Right kidney (tissue), 1 donor: ENCODE data around the gene CENPA.
"Not testable (repeated sequence)": the region's sequence is repeated elsewhere in the genome, so short reads cannot be mapped to it uniquely, and the experiment has no call there.

ENCODE experiments used
- DNase-seq: peaks from one replicate; pipeline ENCODE4 v3.0.0-alpha.2; 2016

The CENPA gene

GRCh38 chr2:26786207-26787028 lies 562 bp downstream of the CENPA start:
- DNase-seq = no peak

DNA sequence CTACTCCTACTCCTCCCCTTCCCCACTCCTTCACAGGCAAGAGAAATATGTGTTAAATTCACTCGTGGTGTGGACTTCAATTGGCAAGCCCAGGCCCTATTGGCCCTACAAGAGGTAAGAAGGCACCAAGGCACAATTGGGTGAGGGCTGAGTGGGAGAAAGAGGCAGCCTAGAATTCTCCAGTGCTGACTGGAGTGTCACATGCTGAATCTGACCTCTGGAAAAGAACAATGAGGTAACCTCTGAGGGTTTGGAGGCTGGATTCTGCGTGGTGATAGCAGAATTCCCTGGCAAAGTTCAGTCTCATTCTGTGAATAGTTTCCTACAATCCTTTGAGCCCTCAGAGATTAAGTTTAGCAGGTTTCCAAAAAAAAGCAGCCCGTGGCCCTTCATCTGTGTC lies 6.9 kb downstream of the CENPA start:
- no peak for DNase-seq

DNA sequence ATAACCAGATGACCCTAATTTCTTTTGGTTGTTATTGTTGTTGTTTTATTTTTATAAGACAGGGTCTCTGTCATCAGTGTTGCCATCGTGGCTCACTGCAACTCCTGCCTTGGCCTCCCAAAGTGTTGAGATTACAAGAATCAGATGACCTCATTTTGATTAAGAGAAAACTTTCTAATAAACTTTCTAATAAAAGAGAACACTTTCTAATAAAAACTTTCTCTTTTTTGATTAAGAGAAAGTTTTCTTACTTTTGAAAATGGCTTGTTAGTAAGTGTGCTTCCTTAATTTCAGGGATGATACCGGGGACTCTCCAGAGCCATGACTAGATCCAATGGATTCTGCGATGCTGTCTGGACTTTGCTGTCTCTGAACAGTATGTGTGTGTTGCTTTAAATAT lies 7.7 kb downstream of the CENPA start:
- no peak for DNase-seq

DNA sequence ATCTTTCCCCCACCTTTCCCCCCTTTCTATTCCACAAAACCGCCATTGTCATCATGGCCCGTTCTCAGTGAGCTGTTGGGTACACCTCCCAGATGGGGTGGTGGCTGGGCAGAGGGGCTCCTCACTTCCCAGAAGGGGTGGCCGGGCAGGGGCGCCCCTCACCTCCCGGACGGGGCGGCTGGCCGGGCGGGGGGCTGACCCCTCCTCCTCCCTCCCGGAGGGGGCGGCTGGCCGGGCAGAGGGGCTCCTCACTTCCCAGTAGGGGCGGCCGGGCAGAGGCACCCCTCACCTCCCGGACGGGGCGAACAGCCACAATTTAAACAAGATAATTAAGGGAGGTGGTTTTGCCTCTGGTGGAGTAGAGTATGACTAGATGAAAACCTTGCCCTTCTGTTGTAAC lies 9.3 kb downstream of the CENPA start:
- DNase-seq = not testable (repeated sequence)

GRCh38 chr2:26801328-26801727 lies 15.5 kb downstream of the CENPA start:
- DNase-seq = no peak

DNA sequence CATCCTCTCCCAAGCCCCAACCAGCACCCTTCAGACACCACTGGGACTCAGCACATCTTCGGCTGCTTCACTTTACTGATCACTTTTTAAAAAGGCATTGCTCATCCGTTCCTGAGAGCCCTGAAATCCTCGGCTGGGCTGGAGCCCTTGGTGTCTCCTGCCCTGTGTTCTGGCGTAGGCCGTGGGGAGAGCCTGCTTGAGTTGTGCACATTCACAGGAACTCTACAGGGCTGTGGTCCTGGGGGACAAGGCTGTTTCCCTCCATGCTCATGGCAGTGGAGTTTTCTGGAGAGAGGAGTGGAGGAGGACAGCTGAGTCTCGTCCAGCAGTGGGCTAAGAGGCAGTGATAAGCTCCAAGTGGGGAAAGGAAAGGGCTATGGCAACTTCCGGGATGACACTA lies 15.9 kb downstream of the CENPA start:
- no peak for DNase-seq

DNA sequence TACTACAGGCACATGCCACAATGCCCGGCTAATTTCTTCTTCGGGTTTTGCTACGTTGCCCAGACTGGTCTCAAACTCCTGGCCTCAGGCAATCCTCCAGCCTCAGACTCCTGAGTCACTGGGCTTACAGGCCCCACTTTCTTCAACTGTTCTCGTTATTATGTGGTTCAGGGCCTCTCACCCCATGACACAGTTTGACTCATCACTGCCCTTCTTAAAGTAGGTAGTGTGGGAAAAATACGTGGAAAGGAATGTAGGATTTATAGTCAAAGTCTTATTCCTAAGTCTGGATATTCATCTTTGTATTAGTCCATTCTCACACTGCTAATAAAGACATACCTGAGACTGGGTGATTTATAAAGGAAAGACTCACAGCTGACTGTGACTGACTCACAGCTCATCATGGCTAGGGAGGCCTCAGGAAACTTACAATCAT lies 19.4 kb downstream of the CENPA start:
- no peak for DNase-seq

DNA sequence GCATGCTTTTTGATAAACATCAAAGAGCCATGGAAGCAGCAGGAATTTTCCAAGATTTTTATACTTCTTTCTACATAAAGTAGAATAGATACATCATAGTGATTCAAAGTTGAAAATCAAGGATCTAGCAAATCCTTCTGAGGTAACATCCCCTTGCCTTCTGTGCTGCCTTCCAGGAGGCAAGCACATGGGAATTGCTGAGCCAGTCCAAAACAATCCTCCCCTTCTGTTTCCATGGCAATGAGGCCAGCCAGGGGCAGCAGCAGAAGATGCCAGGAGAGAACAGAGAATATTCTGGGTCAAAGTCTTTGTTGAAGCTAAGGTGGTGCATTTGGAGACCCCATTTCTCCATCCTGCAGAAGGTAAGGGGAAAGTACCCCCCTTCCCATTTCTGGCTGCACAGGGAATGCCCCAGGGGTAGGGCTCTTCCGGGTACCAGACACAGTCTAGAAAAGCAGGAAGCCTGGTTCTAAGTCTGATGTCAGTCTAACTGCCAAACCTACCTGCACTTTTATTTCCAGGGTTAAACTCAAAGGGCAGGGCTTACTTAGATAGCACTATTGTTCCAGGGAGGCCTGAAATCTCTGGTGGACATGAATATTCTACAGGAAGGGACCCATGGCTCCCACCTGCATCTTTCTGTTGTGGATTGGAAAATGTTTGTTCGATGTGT lies 22.1 kb downstream of the CENPA start:
- peak; percentile 17 for DNase-seq

- DNase-seq = no peak
These were observed 23.4 kb downstream of the CENPA start for GRCh38 chr2:26809211-26809610.

DNA sequence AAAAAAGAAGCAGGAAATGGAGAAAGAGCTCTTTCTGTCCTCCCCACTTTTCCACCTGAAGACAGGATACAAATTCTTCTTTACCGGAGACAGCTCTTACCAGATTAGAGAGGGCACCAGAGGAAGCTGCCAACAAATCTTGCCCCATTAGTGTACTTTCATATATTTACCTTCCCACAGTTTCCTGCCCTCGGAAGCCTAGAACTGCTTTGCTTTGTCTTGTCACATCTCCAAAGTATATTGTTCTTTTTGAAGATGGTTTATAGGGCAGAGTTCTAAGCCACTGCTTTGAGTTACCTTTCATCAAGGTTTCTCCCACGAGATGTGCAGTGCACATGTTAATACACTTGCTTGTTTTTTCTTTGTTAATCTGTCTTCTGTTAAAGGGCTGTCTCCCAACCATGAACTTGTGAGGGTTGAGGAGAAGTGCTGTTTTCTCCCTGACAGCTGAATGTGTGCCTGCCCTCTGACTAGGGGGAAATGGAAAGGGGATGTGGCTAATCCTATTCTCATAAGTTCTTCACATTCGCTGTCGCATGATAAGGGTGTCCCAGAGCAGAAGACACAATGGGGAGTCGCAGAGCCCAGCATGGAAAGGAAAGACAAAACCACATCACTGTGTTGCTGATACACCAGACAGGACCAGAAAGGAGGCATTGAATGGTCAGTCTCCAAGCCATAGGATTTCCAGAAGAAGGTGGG lies 24.2 kb downstream of the CENPA start:
- DNase-seq = no peak

- DNase-seq = no peak
These were observed 25.4 kb downstream of the CENPA start for GRCh38 chr2:26811261-26811660.

- DNase-seq = no peak
These were observed 26.2 kb downstream of the CENPA start for GRCh38 chr2:26811791-26812694.

GRCh38 chr2:26812731-26813130 lies 26.9 kb downstream of the CENPA start:
- DNase-seq = no peak

- DNase-seq = not testable (repeated sequence)
These were observed 28.4 kb downstream of the CENPA start for GRCh38 chr2:26814072-26814765.

DNA sequence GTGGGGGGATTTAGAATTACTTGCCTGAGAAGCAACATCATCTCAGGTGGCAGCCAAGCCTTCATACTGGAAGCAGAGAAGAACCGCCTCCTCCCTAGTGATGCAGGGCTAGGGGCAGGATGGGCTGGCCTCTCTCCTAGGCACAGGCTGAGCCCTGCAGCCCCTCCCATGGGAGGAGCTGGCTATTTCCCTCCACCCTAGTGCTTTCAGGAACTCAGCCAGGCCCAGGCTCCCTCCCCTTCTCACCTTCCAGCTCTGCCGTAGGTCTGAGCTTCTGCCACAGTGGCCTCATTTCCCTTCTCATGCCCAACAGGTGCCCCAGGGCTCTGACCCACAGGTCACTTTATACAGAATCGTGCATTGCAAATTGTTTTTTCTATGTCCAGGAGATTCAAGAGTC lies 31.0 kb downstream of the CENPA start:
- DNase-seq = no peak

DNA sequence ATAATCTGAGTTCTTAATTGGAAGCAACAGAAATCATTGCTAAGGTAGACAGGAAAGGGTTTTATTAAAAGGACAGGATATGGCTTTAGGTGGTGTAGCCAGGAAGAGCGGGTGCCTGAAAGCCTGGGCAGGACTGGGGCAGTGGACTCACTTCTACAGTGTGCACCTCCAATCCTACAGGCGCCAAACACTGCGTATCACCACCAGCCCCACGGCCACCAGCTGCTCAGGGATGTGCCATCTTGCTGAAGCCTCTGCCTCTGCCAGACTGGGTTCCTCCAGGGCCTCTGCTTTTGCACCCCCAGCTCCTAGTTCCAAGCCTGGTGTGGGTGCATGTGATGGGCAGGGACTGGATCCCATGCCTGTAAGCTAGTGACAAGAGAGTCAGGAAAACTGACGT lies 32.4 kb downstream of the CENPA start:
- no peak for DNase-seq

- no peak for DNase-seq
These were observed 33.1 kb downstream of the CENPA start for GRCh38 chr2:26818972-26819371.

GRCh38 chr2:26820932-26821331 lies 35.1 kb downstream of the CENPA start:
- no peak for DNase-seq

- DNase-seq = no peak
These were observed 37.0 kb downstream of the CENPA start for GRCh38 chr2:26822877-26823276.

DNA sequence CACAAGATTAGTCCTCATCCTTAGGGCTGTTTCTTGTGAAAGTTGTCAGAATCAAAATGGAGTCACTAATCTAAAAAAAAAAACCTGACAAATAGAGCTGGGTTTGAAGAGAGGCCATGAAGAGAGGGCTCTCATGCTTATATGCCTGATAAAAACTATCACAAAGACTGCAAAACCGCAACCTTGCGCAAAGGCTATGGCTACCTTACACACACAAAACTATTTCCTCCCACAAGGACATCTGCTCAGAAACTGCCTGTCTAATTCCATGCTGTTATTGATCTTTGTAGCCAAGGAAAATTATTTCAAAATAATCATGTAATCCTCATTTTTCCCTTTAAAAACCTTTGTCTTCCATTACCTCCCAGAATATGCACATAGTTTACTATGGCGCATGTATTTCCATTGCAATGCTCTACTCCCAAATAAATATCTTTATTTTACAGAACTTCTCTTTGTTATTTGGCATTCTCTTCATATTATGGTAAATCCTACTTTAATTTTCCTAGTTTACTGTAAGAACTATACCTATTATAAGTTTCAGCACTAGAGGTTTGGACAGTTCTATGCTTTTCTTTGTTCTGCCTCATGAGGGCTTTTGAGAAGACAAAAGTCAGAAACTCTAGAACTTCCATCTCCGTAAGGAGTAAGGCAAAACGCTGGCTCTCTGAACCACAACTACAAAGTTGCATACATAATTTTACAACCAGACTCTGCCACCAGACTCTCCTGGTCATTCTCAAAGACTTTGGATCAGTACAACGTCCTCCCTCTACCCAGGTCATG lies 52.5 kb downstream of the CENPA start:
- peak; percentile 12 for DNase-seq
